ENCODE results near the gene SLC30A2. TPM values are rescaled to one million over a fixed set of nuclear protein-coding genes. Genes with fewer than 3 reads are reported as not detected.

Gene SLC30A2
- total and polyA plus RNA-seq, 2 experiments from 2014 or later, result 1.8 to 4.8 TPM

GRCh38 chr1:26092422-26092821 lies 46.5 kb upstream of the SLC30A2 start:
- TF ChIP-seq EZH2 (IDR thresholded peaks at IDR 0.05; ENCODE audit: borderline replicate concordance) (no peak), EZH2phosphoT487 (IDR thresholded peaks at IDR 0.05; ENCODE audit: low read depth, severe bottlenecking, unreplicated experiment) (no peak), CTCF (IDR thresholded peaks at IDR 0.05; ENCODE audit: poor library complexity) (no peak)
- Histone ChIP-seq H3K4me1 (ENCODE audit: insufficient read depth) (peaks cover 12% of the 10 kb centered on the region), H3K4me3 (no peak overlapping the region), H3K4me2 (no peak overlapping the region), H3K36me3 (replicated peaks; ENCODE audit: insufficient read depth, low read depth) (no peaks in the 10 kb centered on the region), H3K9me3 (ENCODE audit: low read depth) (no peaks in the 10 kb centered on the region), H3K9me2 (replicated peaks; ENCODE audit: insufficient read depth) (no peaks in the 10 kb centered on the region), H3K27ac (no peak overlapping the region), H3K79me2 (no peaks in the 10 kb centered on the region), H2AFZ (no peak overlapping the region), H3K27me3 (no peaks in the 10 kb centered on the region), H4K20me1 (ENCODE audit: insufficient read depth, poor library complexity, severe bottlenecking) (no peaks in the 10 kb centered on the region)
- DNase-seq (ENCODE audit: low spot score), result no peak
- 60% methylated on average over 7 of the region's 7 CpGs for WGBS (ENCODE audit: low lambda C conversion rate, missing lambda C conversion rate)

DNA sequence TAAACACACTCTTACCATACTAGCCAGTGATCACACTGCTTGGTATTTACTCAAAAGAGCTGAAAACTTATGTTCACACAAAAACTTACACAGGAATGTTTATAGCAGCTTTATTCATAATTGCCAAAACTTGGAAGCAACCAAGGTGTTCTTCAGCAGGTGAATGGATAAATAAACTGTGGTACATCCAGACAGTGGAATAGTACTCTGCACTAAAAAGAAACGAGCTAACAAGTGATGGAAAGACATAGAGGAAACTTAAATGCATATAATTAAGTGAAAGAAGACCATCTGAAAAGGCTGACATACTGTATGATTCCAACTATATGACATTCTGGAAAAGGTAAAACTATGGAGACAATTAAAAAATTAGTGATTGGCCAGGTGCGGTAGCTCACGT lies 45.0 kb upstream of the SLC30A2 start:
- H3K36me3 ChIP-seq (replicated peaks; ENCODE audit: insufficient read depth, low read depth), result no peaks in the 10 kb centered on the region
- DNase-seq (ENCODE audit: low spot score), result no peak
- no peak overlapping the region for H2AFZ ChIP-seq
- H3K4me1 ChIP-seq (ENCODE audit: insufficient read depth), result peaks cover 9% of the 10 kb centered on the region
- H3K79me2 ChIP-seq, result no peaks in the 10 kb centered on the region
- no peaks in the 10 kb centered on the region for H3K27me3 ChIP-seq
- no peaks in the 10 kb centered on the region for H3K9me3 ChIP-seq (ENCODE audit: low read depth)
- H3K4me2 ChIP-seq, result no peak overlapping the region
- no peak overlapping the region for H3K27ac ChIP-seq
- no peaks in the 10 kb centered on the region for H3K9me2 ChIP-seq (replicated peaks; ENCODE audit: insufficient read depth)
- H3K4me3 ChIP-seq, result no peak overlapping the region
- WGBS (ENCODE audit: low lambda C conversion rate, missing lambda C conversion rate), result 93% methylated on average over 3 of the region's 3 CpGs
- H4K20me1 ChIP-seq (ENCODE audit: insufficient read depth, poor library complexity, severe bottlenecking), result no peaks in the 10 kb centered on the region
- no peak for TF ChIP-seq EZH2phosphoT487 (IDR thresholded peaks at IDR 0.05; ENCODE audit: low read depth, severe bottlenecking, unreplicated experiment)
- TF ChIP-seq CTCF (IDR thresholded peaks at IDR 0.05; ENCODE audit: poor library complexity), result no peak
- no peak for TF ChIP-seq EZH2 (IDR thresholded peaks at IDR 0.05; ENCODE audit: borderline replicate concordance)

DNA sequence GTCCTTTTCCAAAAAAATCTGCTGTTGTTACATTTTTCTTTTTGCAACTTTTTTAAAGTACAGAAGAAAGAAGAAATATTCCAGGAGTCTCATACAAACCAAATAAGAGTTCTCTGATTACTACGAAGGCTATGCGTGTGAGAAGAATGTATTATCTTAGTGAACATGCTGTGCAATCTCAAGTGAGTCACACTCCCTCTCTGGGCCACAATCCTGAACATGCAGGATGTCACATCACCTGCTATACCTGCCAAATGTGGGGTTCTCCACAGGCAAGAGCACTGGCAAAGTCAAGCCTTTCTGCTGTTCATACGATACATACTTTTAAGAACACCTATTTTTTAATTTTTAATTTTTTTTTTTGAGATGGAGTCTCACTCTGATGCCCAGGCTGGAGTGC lies 43.2 kb upstream of the SLC30A2 start:
- H4K20me1 ChIP-seq (ENCODE audit: insufficient read depth, poor library complexity, severe bottlenecking), result no peaks in the 10 kb centered on the region
- no peak overlapping the region for H2AFZ ChIP-seq
- no peak overlapping the region for H3K4me3 ChIP-seq
- H3K4me1 ChIP-seq (ENCODE audit: insufficient read depth), result peaks cover 6% of the 10 kb centered on the region
- no peaks in the 10 kb centered on the region for H3K9me3 ChIP-seq (ENCODE audit: low read depth)
- no peak overlapping the region for H3K4me2 ChIP-seq
- H3K27me3 ChIP-seq, result no peaks in the 10 kb centered on the region
- TF ChIP-seq EZH2phosphoT487 (IDR thresholded peaks at IDR 0.05; ENCODE audit: low read depth, severe bottlenecking, unreplicated experiment), result no peak
- TF ChIP-seq EZH2 (IDR thresholded peaks at IDR 0.05; ENCODE audit: borderline replicate concordance), result no peak
- no peak for TF ChIP-seq CTCF (IDR thresholded peaks at IDR 0.05; ENCODE audit: poor library complexity)
- no peak for DNase-seq (ENCODE audit: low spot score)
- no peak overlapping the region for H3K27ac ChIP-seq
- no peaks in the 10 kb centered on the region for H3K36me3 ChIP-seq (replicated peaks; ENCODE audit: insufficient read depth, low read depth)
- no peaks in the 10 kb centered on the region for H3K79me2 ChIP-seq
- 99% methylated on average over 3 of the region's 3 CpGs for WGBS (ENCODE audit: low lambda C conversion rate, missing lambda C conversion rate)
- no peaks in the 10 kb centered on the region for H3K9me2 ChIP-seq (replicated peaks; ENCODE audit: insufficient read depth)

DNA sequence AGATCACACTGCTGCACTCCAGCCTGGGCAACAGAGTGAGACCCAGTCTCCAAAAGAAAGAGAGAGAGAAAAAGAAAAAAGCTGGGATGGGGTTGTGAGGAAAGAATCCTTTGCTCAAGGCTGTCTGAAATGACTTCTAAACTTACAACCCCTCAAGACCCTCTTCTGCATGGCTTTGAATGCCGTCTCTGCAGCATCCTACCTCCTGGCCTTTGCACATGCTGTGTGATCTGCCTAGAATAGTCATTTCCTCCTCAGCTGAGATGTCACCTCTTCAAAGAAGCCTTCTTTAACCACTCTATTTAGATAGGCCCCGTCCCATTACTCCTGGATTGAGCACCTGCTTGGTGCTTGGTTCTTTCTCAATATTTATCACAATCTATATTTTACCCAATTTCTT lies 38.9 kb upstream of the SLC30A2 start:
- Histone ChIP-seq H3K4me2 (no peak overlapping the region), H3K9me2 (replicated peaks; ENCODE audit: insufficient read depth) (no peaks in the 10 kb centered on the region), H4K20me1 (ENCODE audit: insufficient read depth, poor library complexity, severe bottlenecking) (no peaks in the 10 kb centered on the region), H3K27ac (no peak overlapping the region), H3K27me3 (no peaks in the 10 kb centered on the region), H2AFZ (no peak overlapping the region), H3K79me2 (no peaks in the 10 kb centered on the region), H3K4me1 (ENCODE audit: insufficient read depth) (peaks cover 14% of the 10 kb centered on the region), H3K4me3 (no peak overlapping the region), H3K9me3 (ENCODE audit: low read depth) (no peaks in the 10 kb centered on the region), H3K36me3 (replicated peaks; ENCODE audit: insufficient read depth, low read depth) (no peaks in the 10 kb centered on the region)
- WGBS (ENCODE audit: low lambda C conversion rate, missing lambda C conversion rate), result 87% methylated on average over 2 of the region's 2 CpGs
- DNase-seq (ENCODE audit: low spot score), result no peak
- no peak for TF ChIP-seq EZH2phosphoT487 (IDR thresholded peaks at IDR 0.05; ENCODE audit: low read depth, severe bottlenecking, unreplicated experiment)
- no peak for TF ChIP-seq CTCF (IDR thresholded peaks at IDR 0.05; ENCODE audit: poor library complexity)
- no peak for TF ChIP-seq EZH2 (IDR thresholded peaks at IDR 0.05; ENCODE audit: borderline replicate concordance)
